GM15510 (cell line): ENCODE data around the gene GPR39.

Source experiments
- POLR2A ChIP-seq: IDR thresholded peaks from 3 replicates; pipeline ENCODE4 v1.6.1; 2011; ENCODE audit warnings: borderline replicate concordance; ENCODE audit not compliant: insufficient read length; ENCODE audit errors: extremely low read depth

Gene GPR39

GRCh38 chr2:132466428-132467028, 49.9 kb downstream of the GPR39 start:
- TF ChIP-seq POLR2A = no peak

GRCh38 chr2:132468821-132469675, 52.4 kb downstream of the GPR39 start:
- no peak for TF ChIP-seq POLR2A

GRCh38 chr2:132470746-132471145, 54.1 kb downstream of the GPR39 start:
- TF ChIP-seq POLR2A = no peak

- TF ChIP-seq POLR2A = no peak
Measured at GRCh38 chr2:132473174-132473883, 56.7 kb downstream of the GPR39 start.

- no peak for TF ChIP-seq POLR2A
Measured at GRCh38 chr2:132475615-132476014, 59.0 kb downstream of the GPR39 start.

- TF ChIP-seq POLR2A = no peak
Measured at GRCh38 chr2:132477436-132477835, 60.8 kb downstream of the GPR39 start.

GRCh38 chr2:132477962-132478361, 61.4 kb downstream of the GPR39 start:
- TF ChIP-seq POLR2A = no peak

- TF ChIP-seq POLR2A = no peak
Measured at GRCh38 chr2:132478461-132479105, 62.0 kb downstream of the GPR39 start.

- TF ChIP-seq POLR2A = no peak
Measured at GRCh38 chr2:132479155-132479554, 62.5 kb downstream of the GPR39 start.

GRCh38 chr2:132482821-132483220, 66.2 kb downstream of the GPR39 start:
- TF ChIP-seq POLR2A = no peak

GRCh38 chr2:132484144-132484543, 67.5 kb downstream of the GPR39 start:
- TF ChIP-seq POLR2A = no peak

GRCh38 chr2:132488491-132488890, 71.9 kb downstream of the GPR39 start:
- no peak for TF ChIP-seq POLR2A

GRCh38 chr2:132489150-132489549, 72.5 kb downstream of the GPR39 start:
- TF ChIP-seq POLR2A = no peak

GRCh38 chr2:132495881-132496280, 79.3 kb downstream of the GPR39 start:
- TF ChIP-seq POLR2A = no peak

GRCh38 chr2:132496555-132496954, 80.0 kb downstream of the GPR39 start:
- TF ChIP-seq POLR2A = no peak
